ENCODE results near the gene MBNL3. TPM values are rescaled to one million over a fixed set of nuclear protein-coding genes. Genes with fewer than 3 reads are reported as not detected.

Gene MBNL3
- polyA plus RNA-seq, 1 of the 3 experiments (the other 2 are of a cell fraction) = 0.21 TPM

GRCh38 chrX:132493095-132493494, 4.3 kb upstream of the MBNL3 start:
- Histone ChIP-seq H3K9me3 (no peaks in the 10 kb centered on the region), H3K4me2 (no peak overlapping the region), H4K20me1 (ENCODE audit: insufficient read depth) (no peaks in the 10 kb centered on the region), H3K36me3 (replicated peaks in 1 of 2; ENCODE audit: control insufficient read depth in 1 of 2, insufficient read depth in 2 of 2, low read length in 1 of 2) (no peaks in the 10 kb centered on the region), H3K9ac (no peak overlapping the region), H3K27me3 (ENCODE audit: insufficient read depth) (peaks cover 32% of the 10 kb centered on the region; the same call in 1 of the 2 replicates), H3K4me3 (ENCODE audit: low read depth in 2 of 2, low read length in 1 of 2) (no peak overlapping the region), H2AFZ (ENCODE audit: low read depth) (no peak overlapping the region), H3F3A (replicated peaks; ENCODE audit: insufficient read depth) (no peaks in the 10 kb centered on the region), H3K79me2 (ENCODE audit: insufficient read depth) (no peaks in the 10 kb centered on the region), H3K4me1 (ENCODE audit: control insufficient read depth in 1 of 2, insufficient read depth in 2 of 2, low read depth in 1 of 2, low read length in 1 of 2) (no peaks in the 10 kb centered on the region; a peak in 2 of 4 replicates), H3K9me2 (no peaks in the 10 kb centered on the region), H3K27ac (ENCODE audit: low read depth in 2 of 2, low read length in 1 of 2) (no peak overlapping the region)
- DNase-seq = no peak
- ChIA-PET POLR2A (no interaction called here), CTCF (no interaction called here)
- WGBS (ENCODE audit: low lambda C conversion rate) = 70% methylated on average over 1 of the region's 1 CpG
- TF ChIP-seq YY1 (IDR thresholded peaks at IDR 0.05; ENCODE audit: low read depth) (no peak), POLR2AphosphoS5 (IDR thresholded peaks at IDR 0.05; ENCODE audit: low read depth, low read length) (no peak), RAD21 (IDR thresholded peaks at IDR 0.05; ENCODE audit: low read length) (no peak), MXI1 (IDR thresholded peaks at IDR 0.05; ENCODE audit: low read depth, low read length) (no peak), ZBTB33 (IDR thresholded peaks at IDR 0.05; ENCODE audit: borderline replicate concordance, low read depth) (no peak), RFX5 (IDR thresholded peaks at IDR 0.05; ENCODE audit: low read length) (no peak), FOXM1 (IDR thresholded peaks at IDR 0.05; ENCODE audit: low read depth) (no peak), REST (IDR thresholded peaks at IDR 0.05; ENCODE audit: low read depth, low read length) (no peak), JUND (IDR thresholded peaks at IDR 0.05) (no peak), EP300 (IDR thresholded peaks at IDR 0.05; ENCODE audit: borderline replicate concordance in 1 of 2, low read depth in 1 of 2, low read length in 1 of 2) (no peak), GABPA (IDR thresholded peaks at IDR 0.05; ENCODE audit: low read depth) (no peak), ELF1 (IDR thresholded peaks at IDR 0.05) (no peak), GATA2 (CRISPR knock-in tag; IDR thresholded peaks at IDR 0.05) (no peak), PBX3 (IDR thresholded peaks at IDR 0.05) (no peak), SMC3 (IDR thresholded peaks at IDR 0.05; ENCODE audit: low read depth, low read length) (no peak)
